Chondrocyte (in vitro differentiated cells): ENCODE results near the gene TMEM269. TPM values are rescaled to one million over a fixed set of nuclear protein-coding genes. Genes with fewer than 3 reads are reported as not detected.

Experiments
- DNase-seq: peaks from one replicate; pipeline ENCODE4 v3.0.0; 2021; ENCODE audit warnings: mixed read lengths, low spot score
- H3K27ac Mint-ChIP-seq: one replicate; pipeline ENCODE4 v1.8.0; 2021; ENCODE audit warnings: mild to moderate bottlenecking, moderate library complexity, mixed read lengths; ENCODE audit not compliant: unreplicated experiment
- H3K27me3 Mint-ChIP-seq: 2 replicates; pipeline ENCODE4 v1.8.0; 2021; ENCODE audit warnings: low read depth, mixed read lengths
- H3K36me3 Mint-ChIP-seq: 2 replicates; pipeline ENCODE4 v1.8.0; 2021; ENCODE audit warnings: low read depth, mixed read lengths
- H3K4me1 Mint-ChIP-seq: 2 replicates; pipeline ENCODE4 v1.8.0; 2021; ENCODE audit warnings: low read depth, mild to moderate bottlenecking, mixed read lengths
- H3K4me3 Mint-ChIP-seq: one replicate; pipeline ENCODE4 v1.8.0; 2021; ENCODE audit warnings: mild to moderate bottlenecking, moderate library complexity, mixed read lengths; ENCODE audit not compliant: unreplicated experiment
- H3K9me3 Mint-ChIP-seq: 2 replicates; pipeline ENCODE4 v1.8.0; 2021; ENCODE audit warnings: low read depth, mixed read lengths
- total RNA-seq: library from RNA; stranded (reverse); gene quantifications from 3 replicates; pipeline ENCODE4 v1.2.1, GENCODE V29; 2021
- TF ChIP-seq, protein P1 (sequence below): fragments of 200-600 bp; sonication (generic); IDR thresholded peaks from 2 replicates; pipeline ENCODE4 v1.5.0; 2021; ENCODE audit warnings: antibody characterized with exemption, mild to moderate bottlenecking, moderate library complexity

TMEM269 gene
- total RNA-seq, 1 donor from 2014 or later: 0.20 TPM

DNA sequence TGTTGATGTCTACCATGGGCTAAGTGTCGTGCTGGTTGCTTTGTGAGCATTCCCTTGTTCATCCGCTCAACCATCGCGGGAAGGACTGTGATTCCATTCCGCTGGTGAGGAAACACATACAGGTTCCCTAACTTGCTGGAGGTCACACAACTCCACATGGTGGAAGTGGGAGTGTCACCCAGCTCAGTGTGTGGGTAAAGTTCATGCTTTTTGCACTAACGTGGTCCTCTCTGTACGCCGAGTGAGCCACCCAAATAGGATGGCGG, 40.7 kb upstream of the TMEM269 start:
- Mint-ChIP-seq H3K36me3 (peaks cover 22% of the 10 kb centered on the region), H3K9me3 (no peaks in the 10 kb centered on the region), H3K27me3 (no peaks in the 10 kb centered on the region), H3K4me1 (peaks cover 10% of the 10 kb centered on the region), H3K27ac (no peak overlapping the region), H3K4me3 (no peak overlapping the region)
- TF ChIP-seq, protein P1, sequence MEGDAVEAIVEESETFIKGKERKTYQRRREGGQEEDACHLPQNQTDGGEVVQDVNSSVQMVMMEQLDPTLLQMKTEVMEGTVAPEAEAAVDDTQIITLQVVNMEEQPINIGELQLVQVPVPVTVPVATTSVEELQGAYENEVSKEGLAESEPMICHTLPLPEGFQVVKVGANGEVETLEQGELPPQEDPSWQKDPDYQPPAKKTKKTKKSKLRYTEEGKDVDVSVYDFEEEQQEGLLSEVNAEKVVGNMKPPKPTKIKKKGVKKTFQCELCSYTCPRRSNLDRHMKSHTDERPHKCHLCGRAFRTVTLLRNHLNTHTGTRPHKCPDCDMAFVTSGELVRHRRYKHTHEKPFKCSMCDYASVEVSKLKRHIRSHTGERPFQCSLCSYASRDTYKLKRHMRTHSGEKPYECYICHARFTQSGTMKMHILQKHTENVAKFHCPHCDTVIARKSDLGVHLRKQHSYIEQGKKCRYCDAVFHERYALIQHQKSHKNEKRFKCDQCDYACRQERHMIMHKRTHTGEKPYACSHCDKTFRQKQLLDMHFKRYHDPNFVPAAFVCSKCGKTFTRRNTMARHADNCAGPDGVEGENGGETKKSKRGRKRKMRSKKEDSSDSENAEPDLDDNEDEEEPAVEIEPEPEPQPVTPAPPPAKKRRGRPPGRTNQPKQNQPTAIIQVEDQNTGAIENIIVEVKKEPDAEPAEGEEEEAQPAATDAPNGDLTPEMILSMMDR: no peak
- no peak for DNase-seq

DNA sequence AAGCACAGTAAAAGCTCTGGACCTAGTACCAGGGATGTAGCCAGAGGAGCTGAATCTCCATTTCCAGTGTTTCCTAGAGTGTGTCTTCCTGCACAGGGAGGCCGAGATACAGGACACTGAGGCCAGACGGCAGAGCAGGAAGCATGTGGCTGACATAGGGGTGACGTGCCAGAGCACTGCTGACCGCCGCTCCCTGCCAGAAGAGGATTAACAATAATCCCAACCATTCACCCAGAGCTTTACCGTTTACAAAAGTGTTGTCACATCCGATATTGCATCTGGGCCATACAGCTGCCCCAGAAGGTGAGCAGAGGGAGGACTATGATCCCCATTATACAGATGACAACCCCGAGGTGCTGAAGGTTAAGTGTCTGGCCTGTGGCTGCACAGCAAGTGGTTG, 38.9 kb upstream of the TMEM269 start:
- Mint-ChIP-seq H3K27me3 (no peaks in the 10 kb centered on the region), H3K9me3 (no peaks in the 10 kb centered on the region), H3K4me1 (peaks cover 10% of the 10 kb centered on the region), H3K36me3 (peaks cover 31% of the 10 kb centered on the region), H3K4me3 (no peak overlapping the region), H3K27ac (no peak overlapping the region)
- no peak for DNase-seq
- TF ChIP-seq, protein P1: no peak

DNA sequence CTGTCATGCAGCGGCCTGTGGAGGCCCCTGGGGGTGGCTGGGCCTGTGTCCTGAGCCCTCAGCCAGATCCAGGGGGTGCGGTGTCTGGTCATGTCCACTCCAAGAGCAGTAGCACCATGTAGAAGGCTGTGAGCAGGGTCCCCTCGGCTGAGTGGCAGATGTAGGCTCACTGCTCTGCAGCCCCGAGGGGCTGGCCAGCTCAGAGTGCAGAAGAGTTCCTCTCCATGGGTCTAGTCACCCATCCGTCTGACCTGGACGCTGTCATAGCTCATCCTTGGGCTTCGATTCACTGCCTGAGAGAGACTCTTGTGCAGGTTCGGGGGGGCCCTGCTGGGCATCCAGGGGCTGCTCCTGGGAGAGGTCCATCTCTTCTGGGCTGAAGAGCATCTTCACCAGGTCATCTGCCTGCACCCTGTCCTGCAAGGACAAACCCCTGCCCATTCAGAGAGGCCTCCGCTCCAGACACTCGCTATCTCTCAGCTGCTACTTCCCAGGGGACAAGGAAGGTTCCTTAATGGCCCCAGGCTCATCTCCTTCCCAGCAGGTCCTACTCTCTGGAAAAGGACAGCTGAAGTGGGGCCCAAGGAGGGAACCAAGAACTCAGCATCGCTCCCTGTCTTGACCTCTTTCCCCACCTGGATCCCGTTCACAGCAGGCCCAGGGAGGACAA, 38.2 kb upstream of the TMEM269 start:
- Mint-ChIP-seq H3K9me3 (no peaks in the 10 kb centered on the region), H3K27me3 (no peaks in the 10 kb centered on the region), H3K4me3 (no peak overlapping the region), H3K27ac (no peak overlapping the region), H3K36me3 (peaks cover 32% of the 10 kb centered on the region), H3K4me1 (peaks cover 10% of the 10 kb centered on the region)
- DNase-seq: no peak
- TF ChIP-seq, protein P1: no peak

DNA sequence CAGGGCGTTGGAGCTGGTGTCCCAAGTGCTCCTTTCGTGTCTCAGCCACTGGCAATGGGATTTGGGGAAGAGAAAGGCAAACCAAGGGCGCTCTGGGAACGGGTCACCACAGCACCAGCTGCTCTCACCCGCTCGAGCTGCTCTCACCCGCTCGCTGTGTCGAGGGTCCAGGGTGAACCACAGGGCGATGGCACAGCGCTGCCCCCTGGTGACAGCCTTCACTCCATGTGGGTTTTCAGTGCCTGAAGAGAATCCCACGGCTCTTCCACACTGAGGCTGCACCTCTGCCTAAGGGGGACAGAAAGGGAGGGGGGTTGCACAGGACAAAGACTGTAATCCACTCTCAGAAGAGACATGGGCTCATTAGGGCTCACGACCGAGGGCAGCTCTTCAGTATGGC, 37.7 kb upstream of the TMEM269 start:
- H3K36me3 Mint-ChIP-seq: peaks cover 37% of the 10 kb centered on the region
- DNase-seq: no peak
- H3K4me1 Mint-ChIP-seq: peaks cover 10% of the 10 kb centered on the region
- no peak overlapping the region for H3K4me3 Mint-ChIP-seq
- H3K9me3 Mint-ChIP-seq: no peaks in the 10 kb centered on the region
- TF ChIP-seq, protein P1: peak; percentile 75
- no peaks in the 10 kb centered on the region for H3K27me3 Mint-ChIP-seq
- H3K27ac Mint-ChIP-seq: no peak overlapping the region

DNA sequence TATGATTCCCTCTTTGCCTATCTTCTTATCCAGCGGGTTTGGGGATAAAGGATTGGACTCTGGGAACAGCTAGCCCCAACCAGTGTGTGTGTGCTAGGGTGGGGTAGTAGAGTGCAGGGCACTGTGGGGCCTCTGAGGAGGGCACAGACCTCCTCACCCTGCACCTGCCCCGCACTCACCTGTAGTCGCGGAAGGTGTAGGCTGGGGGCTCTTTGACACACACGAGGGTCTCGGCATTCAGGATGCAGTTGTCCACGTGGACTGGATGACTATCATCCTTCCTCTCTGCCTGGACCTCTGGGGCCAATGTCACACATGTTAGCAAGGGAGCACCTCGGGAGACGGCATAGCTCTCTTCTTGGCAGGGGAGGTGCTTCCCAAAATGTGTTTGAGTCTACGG, 36.8 kb upstream of the TMEM269 start:
- peaks cover 9% of the 10 kb centered on the region for H3K4me1 Mint-ChIP-seq
- H3K27me3 Mint-ChIP-seq: no peaks in the 10 kb centered on the region
- TF ChIP-seq, protein P1: no peak
- DNase-seq: no peak
- H3K36me3 Mint-ChIP-seq: peaks cover 45% of the 10 kb centered on the region
- H3K9me3 Mint-ChIP-seq: no peaks in the 10 kb centered on the region
- no peak overlapping the region for H3K4me3 Mint-ChIP-seq
- H3K27ac Mint-ChIP-seq: no peak overlapping the region
